HG03571 (cell line): Measurements from ENCODE around the gene KLF16.

Experiments
- ATAC-seq: cut with Tn5 transposase; IDR thresholded peaks from one replicate; pipeline ENCODE4 v1.9.1; 2021; ENCODE audit not compliant: unreplicated experiment

Gene KLF16

GRCh38 chr19:1871140-1871597 lies 7.8 kb upstream of the KLF16 start:
- no peak for ATAC-seq

- no peak for ATAC-seq
Observed at GRCh38 chr19:1868971-1869370, 5.6 kb upstream of the KLF16 start.

DNA sequence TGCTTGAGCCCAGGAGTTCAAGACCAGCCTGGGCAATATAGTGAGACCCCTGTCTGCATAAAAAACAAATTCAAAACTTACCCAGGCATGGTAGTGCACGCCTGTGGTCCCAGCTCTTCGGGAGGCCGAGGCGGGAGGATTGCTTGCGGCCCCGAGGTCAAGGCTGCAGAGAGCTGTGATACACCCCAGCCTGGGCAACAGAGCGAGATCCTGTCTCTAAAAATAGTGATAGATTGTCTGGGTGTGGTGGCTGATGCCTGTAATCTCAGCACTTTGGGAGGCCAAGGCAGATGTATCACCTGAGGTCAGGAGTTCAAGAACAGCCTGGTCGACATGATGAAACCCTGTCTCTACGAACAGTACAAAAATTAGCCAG lies 4.0 kb upstream of the KLF16 start:
- ATAC-seq, result no peak

DNA sequence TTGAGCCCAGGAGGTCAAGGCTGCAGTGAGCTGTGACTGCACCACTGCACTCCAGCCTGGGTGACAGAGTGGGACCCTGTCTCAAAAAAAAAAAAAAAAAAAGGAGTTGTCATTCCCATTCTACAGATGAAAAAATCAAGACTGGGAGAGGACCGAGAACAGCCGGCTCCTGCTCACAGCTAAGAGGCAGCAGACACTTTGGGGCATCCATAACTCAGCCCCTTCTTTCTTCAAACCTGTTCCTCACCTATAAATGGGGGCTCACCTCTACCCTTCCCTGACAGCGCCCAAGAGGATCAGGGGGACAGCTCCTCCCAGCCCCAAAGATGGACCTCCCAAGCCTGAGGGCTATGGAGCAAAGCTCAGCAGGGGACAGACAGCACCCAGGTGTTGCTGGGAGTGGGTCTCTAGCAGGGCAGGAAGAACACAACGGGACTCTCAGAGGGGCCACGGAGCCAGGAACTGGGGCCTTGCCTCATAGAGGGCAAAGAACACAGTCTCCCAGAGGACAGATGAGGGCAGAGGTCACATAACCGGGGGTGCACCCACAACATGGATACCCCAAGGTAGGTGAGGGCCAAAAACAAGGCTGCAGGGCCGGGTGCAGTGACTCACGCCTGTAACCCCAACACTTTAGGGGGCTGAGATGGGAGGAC lies 3.4 kb upstream of the KLF16 start:
- no peak for ATAC-seq

DNA sequence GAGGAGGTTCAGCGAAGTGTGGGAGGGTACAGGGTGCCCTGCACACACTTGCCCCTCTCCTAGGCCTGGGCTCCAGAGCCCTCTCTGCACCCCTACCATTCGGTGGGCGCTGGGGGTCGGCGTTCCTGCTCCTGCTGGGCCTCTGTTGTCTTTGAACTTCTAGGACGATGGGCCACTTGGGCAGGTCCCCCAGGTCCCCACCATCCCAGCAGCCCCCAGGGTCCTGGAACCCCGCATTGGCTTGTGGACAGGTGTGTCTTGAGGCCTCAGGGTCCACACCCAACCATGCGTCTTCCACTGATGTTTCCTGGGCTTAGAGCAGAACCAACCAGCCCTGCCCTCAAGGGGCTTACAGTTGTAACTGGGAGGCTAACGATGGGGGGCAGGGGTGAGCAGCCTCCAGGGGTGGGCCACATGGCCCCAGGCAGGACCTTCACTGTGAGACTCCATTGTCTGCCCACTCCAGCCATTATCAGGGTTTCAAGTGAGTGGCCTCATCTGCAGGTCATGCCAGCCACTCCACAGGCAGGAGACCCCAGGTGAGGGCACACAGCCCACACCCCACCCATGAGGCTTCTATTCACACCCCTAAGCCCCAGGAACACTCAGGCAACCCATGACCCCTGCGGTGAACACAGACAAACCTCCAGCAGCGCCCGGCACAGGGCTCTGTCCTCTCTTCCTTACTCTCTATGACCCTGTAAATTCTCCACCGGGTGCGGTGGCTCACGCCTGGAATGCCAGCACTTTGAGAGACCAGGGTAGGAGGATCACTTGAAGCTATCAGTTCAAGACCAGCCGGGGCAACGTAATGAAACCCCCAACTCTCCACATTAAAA lies 2.0 kb upstream of the KLF16 start:
- ATAC-seq, result no peak

GRCh38 chr19:1864480-1865171 lies 1.2 kb upstream of the KLF16 start:
- peak; percentile 40 for ATAC-seq

- peak; percentile 39 for ATAC-seq
Observed at GRCh38 chr19:1863638-1864479, 480 bp upstream of the KLF16 start.

GRCh38 chr19:1862424-1863327 lies 703 bp downstream of the KLF16 start:
- ATAC-seq, result peak; percentile 10

GRCh38 chr19:1862068-1862423 lies 1.3 kb downstream of the KLF16 start:
- no peak for ATAC-seq

DNA sequence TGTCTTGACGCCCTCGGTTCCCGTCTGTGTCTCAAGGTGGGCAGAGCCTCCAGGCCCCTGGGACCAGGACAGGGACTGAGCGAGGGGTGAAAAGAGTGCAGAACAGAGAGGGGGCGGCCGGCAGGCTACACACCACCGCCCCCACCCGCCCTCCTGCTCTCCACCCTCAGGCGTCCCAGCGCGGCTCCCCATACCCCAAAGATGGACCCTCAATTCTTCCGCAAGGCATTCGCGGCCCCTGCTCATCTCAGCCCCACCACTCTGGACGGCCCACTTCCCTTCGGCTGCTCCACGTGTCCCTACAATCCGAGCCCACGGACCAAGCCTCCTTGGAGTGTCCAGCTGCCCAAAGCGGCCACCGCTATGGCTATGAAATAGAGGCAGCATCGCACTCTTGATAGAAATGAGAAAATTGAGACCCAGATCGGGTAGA lies 1.8 kb downstream of the KLF16 start:
- no peak for ATAC-seq

GRCh38 chr19:1860821-1861598 lies 2.4 kb downstream of the KLF16 start:
- ATAC-seq, result no peak

DNA sequence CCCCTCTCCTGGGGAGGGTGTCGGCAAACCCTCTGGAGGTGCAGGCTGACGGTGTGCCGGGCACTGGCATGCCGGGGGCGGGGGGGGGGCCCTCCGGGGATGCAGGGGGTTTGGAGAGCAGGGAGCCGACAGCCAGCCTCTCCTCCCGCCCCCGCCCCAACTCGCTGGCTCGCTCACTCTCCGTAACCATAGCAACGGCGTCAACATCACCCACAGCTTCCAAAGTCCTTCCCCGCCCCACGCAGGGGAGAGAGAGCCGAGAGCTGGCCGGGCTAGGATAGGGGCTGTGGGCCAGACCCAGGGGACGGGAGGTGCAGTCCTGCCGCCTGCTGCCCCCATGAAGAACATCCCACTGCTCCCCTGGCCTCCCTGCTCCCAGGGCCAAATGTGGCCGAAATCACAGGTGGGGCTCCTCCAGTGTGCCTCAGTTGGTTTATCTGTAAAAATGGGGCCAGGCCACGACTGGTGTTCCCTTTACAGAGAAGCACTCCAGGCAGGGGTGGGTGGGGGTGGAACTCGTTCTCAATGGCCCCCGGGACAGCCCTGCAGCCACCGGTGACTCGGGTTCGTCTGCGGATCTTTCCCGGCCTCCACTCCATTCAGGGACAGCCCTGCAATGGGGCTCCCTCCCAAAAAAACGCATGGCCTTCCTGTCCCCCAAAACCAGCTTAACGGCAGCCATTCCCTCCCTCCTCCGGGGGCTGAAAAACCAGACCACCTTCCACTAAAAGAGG lies 3.2 kb downstream of the KLF16 start:
- ATAC-seq, result no peak

- no peak for ATAC-seq
Observed at GRCh38 chr19:1859331-1859781, 4.0 kb downstream of the KLF16 start.

DNA sequence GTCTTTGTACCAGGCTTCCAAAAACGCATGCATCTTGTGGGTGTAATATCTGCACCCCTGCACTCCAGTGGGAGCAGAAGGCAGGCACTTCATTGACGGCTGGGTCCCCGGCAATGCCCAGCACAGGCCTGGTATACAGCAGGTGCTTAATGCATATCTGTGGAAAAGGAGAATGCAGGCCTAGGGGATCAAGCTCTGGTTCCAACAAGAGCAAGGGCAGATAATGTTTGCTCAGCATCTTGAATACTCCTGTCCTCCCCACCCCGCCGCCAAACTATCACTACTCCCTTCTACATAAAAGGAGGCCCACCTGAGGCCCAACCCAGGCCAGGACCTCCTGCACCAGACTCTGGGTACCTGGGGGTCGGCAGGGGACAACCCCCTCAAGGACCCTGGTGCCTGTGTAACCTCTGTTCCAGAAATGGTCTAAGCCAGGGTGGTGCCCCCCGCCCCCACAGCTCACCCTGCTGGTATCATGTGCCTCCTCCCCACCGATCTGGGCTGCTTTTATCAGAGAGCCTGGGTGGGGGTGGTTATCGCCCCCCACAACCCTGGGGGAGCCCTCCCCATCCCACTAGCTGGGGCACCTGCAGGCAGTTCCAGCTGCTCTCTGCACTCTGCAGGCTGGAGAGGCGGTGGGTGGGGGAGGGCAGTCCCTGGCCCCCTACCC lies 4.8 kb downstream of the KLF16 start:
- ATAC-seq, result no peak

GRCh38 chr19:1857648-1858326 lies 5.6 kb downstream of the KLF16 start:
- no peak for ATAC-seq

- no peak for ATAC-seq
Observed at GRCh38 chr19:1856698-1857603, 6.4 kb downstream of the KLF16 start.
